Gastroesophageal sphincter (tissue), 3 donors: ENCODE results near the gene CATSPERZ.

Experiments used
- EP300 ChIP-seq: sonication (generic); formaldehyde crosslinking; IDR thresholded peaks from one replicate; pipeline ENCODE4 v1.6.1; 2017; ENCODE audit warnings: antibody characterized with exemption, mild to moderate bottlenecking
- TF ChIP-seq, protein P1 (sequence below), 4 experiments: fragments of 200-600 bp in 2 of 4; fragments of 450-650 bp in 2 of 4; sonication (generic) in 1 of 4; IDR thresholded peaks; one replicate each; pipeline ENCODE4 v1.5.1; 2017 to 2019; ENCODE audit warnings: antibody characterized with exemption in 4 of 4, mild to moderate bottlenecking in 2 of 4, moderate library complexity in 2 of 4

DNA sequence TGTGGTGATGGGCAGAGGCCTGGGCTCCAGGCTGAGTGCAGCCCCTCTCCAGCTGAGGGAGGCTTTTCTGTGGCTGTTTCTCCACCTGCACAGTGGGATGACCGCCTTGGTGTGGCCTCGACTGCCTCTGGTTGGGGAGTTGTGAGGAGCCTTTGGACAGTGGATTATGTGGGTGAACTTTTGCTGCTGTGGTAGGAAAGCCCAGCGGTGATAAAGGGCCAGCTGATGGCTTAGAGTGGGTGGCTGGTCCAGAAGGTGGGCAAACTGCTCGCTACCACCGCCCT lies 3.8 kb downstream of the CATSPERZ start:
- TF ChIP-seq, protein P1, sequence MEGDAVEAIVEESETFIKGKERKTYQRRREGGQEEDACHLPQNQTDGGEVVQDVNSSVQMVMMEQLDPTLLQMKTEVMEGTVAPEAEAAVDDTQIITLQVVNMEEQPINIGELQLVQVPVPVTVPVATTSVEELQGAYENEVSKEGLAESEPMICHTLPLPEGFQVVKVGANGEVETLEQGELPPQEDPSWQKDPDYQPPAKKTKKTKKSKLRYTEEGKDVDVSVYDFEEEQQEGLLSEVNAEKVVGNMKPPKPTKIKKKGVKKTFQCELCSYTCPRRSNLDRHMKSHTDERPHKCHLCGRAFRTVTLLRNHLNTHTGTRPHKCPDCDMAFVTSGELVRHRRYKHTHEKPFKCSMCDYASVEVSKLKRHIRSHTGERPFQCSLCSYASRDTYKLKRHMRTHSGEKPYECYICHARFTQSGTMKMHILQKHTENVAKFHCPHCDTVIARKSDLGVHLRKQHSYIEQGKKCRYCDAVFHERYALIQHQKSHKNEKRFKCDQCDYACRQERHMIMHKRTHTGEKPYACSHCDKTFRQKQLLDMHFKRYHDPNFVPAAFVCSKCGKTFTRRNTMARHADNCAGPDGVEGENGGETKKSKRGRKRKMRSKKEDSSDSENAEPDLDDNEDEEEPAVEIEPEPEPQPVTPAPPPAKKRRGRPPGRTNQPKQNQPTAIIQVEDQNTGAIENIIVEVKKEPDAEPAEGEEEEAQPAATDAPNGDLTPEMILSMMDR (IDR thresholded peaks at IDR 0.05) = no peak
- no peak for TF ChIP-seq EP300
